Neutrophil (primary cell): ENCODE measurements around the gene ATP2B1.

Source experiments
- H3K27ac ChIP-seq: fragments of 200-600 bp; sonication (generic); 2 replicates; pipeline ENCODE4 v1.5.1; 2016; ENCODE audit warnings: mild to moderate bottlenecking, moderate library complexity
- H3K27me3 ChIP-seq: fragments of 200-600 bp; sonication (generic); 2 replicates; pipeline ENCODE4 v1.6.0; 2016; ENCODE audit warnings: mild to moderate bottlenecking
- H3K36me3 ChIP-seq: fragments of 200-600 bp; sonication (generic); 2 replicates; pipeline ENCODE4 v1.5.1; 2017
- H3K4me1 ChIP-seq, 2 experiments: fragments of 200-600 bp in 1 of 2; sonication (generic) in 1 of 2; 1 replicate in 1 of 2; 2 replicates in 1 of 2; pipeline versions ENCODE4 v1.5.1 to v1.6.1; 2013 to 2016; ENCODE audit warnings: low read depth in 1 of 2, low read length in 1 of 2, mild to moderate bottlenecking in 1 of 2, moderate library complexity in 1 of 2; ENCODE audit not compliant: control insufficient read depth in 1 of 2, insufficient read depth in 1 of 2
- H3K4me3 ChIP-seq, 2 experiments: fragments of 200-600 bp in 1 of 2; sonication (generic) in 1 of 2; 1 replicate in 1 of 2; 2 replicates in 1 of 2; pipeline ENCODE4 v1.5.1; 2013 to 2016; ENCODE audit warnings: low read depth in 1 of 2, low read length in 1 of 2, mild to moderate bottlenecking in 1 of 2, moderate library complexity in 1 of 2
- H3K9me3 ChIP-seq: fragments of 200-600 bp; sonication (generic); 2 replicates; pipeline ENCODE4 v1.5.1; 2016
- TF ChIP-seq, protein P1 (sequence below): fragments of 200-600 bp; sonication (generic); IDR thresholded peaks from 2 replicates; pipeline ENCODE4 v1.5.1; 2016; ENCODE audit warnings: antibody characterized with exemption

ATP2B1 gene

DNA sequence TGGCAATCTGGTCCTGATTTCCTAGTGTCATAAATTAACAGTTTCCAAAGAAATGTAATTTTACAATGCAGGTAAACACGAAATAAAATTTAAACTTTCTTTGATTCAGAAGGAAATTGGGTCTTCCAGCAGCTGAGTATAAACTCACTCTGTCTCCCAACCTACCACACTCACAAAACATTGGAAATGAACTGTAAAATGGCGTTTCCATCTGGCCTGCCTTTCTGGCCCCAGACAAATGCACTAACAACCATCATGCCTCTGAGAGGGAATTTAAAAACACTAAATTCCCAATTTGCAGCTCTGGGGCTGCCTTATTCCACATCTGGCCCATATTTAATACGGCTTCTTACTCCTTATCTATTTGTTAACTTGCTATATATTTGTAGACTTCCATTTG is 19.3 kb downstream of the ATP2B1 start:
- no peak overlapping the region for H3K27ac ChIP-seq
- no peak overlapping the region for H3K4me3 ChIP-seq
- no peaks in the 10 kb centered on the region for H3K9me3 ChIP-seq
- no peaks in the 10 kb centered on the region for H3K27me3 ChIP-seq
- no peaks in the 10 kb centered on the region for H3K4me1 ChIP-seq
- no peaks in the 10 kb centered on the region for H3K36me3 ChIP-seq
- TF ChIP-seq, protein P1, sequence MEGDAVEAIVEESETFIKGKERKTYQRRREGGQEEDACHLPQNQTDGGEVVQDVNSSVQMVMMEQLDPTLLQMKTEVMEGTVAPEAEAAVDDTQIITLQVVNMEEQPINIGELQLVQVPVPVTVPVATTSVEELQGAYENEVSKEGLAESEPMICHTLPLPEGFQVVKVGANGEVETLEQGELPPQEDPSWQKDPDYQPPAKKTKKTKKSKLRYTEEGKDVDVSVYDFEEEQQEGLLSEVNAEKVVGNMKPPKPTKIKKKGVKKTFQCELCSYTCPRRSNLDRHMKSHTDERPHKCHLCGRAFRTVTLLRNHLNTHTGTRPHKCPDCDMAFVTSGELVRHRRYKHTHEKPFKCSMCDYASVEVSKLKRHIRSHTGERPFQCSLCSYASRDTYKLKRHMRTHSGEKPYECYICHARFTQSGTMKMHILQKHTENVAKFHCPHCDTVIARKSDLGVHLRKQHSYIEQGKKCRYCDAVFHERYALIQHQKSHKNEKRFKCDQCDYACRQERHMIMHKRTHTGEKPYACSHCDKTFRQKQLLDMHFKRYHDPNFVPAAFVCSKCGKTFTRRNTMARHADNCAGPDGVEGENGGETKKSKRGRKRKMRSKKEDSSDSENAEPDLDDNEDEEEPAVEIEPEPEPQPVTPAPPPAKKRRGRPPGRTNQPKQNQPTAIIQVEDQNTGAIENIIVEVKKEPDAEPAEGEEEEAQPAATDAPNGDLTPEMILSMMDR: no peak

DNA sequence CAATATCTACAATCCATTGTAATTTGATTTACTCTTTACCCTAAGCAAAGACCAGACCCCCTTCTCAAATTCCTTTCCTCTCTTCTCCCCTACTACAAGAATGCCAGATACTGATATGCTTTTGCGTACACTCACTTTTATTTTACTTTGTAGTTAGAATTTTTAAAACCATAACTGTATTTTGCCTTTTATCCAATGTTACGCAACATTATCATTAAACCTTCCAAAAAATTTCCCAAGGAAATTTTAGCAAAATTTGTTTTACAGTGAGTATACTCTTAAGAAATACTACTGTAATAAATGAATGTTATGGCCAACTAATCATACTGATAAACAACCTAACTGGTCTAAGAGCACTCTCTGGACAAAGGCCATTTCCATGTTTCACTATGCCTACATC is 22.3 kb downstream of the ATP2B1 start:
- H3K27me3 ChIP-seq: no peaks in the 10 kb centered on the region
- H3K36me3 ChIP-seq: no peaks in the 10 kb centered on the region
- no peak overlapping the region for H3K27ac ChIP-seq
- no peaks in the 10 kb centered on the region for H3K9me3 ChIP-seq
- TF ChIP-seq, protein P1: no peak
- no peak overlapping the region for H3K4me3 ChIP-seq
- H3K4me1 ChIP-seq: no peaks in the 10 kb centered on the region

DNA sequence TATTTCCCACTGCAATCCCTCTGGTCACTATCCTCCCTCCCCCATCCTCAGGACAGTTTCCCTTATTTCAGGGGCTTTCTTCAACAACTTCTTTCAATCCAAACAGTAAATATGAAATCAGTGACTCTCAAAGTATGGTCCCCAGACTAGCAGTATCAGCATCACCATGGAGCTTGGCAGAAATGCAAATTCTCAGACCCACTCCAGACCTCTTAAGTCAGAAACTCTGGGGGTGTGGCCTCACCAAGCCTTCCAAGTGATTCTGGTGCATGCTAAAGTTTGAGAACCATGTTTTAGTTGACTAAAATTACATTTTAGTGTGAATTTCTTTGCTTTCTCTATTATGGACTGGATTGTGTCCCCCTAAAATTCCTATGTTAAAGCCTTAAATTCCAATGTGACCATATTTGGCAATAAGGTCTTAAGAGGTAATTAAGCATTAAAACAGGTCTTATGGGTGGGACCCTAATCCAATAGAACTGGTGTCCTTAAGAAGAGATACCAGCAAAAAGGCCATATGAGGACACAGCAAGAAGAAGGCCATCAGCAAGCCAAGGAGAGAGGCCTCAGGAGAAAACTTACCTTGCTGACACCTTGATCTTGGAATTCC is 23.2 kb downstream of the ATP2B1 start:
- Histone ChIP-seq H3K27me3 (no peaks in the 10 kb centered on the region), H3K36me3 (no peaks in the 10 kb centered on the region), H3K4me1 (no peaks in the 10 kb centered on the region), H3K4me3 (no peak overlapping the region), H3K9me3 (no peaks in the 10 kb centered on the region), H3K27ac (peak overlapping the region; percentile 5)
- TF ChIP-seq, protein P1: no peak

DNA sequence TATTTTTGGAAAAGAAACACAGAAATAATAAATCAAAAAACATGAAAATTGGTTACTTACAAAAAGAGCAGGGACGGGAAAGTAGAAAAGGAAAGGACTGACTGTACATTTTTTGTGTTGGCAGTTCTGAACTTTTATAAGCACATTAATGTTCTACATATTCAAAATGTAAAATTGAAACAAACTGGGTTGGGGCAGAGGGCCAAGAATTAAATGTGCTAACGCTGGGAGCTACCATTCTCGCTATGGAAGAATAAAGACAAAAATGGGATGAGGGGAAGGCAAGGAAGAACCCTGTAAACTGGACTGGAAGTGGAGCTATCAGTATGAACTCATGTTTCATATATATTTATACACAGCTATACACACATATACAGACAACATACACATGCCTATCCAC is 24.5 kb downstream of the ATP2B1 start:
- TF ChIP-seq, protein P1: no peak
- H3K36me3 ChIP-seq: no peaks in the 10 kb centered on the region
- H3K4me3 ChIP-seq: no peak overlapping the region
- H3K4me1 ChIP-seq: no peaks in the 10 kb centered on the region
- H3K27ac ChIP-seq: no peak overlapping the region
- no peaks in the 10 kb centered on the region for H3K27me3 ChIP-seq
- H3K9me3 ChIP-seq: no peaks in the 10 kb centered on the region

DNA sequence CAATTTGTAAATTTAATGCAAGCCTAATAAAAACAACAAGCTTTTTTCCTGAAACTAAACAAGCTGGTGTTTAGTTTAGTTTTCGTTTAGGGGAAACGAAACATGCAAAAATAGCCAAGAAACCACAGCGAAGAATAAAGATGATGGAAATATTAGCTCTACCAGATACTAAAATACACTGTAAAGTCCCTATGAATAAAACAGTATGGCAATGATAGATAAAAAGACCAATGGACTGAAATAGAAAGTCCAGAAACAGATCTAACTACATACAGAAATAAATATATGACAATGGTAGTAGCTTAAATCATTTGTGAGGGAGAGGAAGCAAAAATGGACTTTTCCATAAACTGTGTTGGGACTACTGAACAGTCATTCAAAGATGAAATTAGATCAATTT is 26.4 kb downstream of the ATP2B1 start:
- Histone ChIP-seq H3K27ac (no peak overlapping the region), H3K4me3 (no peak overlapping the region), H3K4me1 (no peaks in the 10 kb centered on the region), H3K27me3 (no peaks in the 10 kb centered on the region), H3K36me3 (no peaks in the 10 kb centered on the region), H3K9me3 (no peaks in the 10 kb centered on the region)
- TF ChIP-seq, protein P1: no peak

DNA sequence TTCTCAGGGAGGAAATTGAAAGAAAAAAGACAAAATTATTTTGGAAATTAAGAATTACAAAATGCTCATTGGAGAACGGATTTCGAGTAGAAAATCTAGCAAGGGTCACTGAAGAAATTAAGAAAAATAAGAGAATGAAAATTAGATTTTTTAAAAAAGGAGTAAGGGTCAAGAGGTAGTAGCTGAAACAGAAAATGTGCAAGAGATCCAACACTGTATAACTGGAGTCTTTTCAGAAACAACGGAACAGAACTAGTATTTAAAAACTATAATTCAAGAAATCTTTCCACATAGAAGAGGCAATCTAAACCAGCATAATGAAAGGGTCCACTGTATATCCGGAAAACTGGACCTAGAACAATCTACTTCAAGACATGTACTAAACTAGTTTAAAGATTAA is 28.2 kb downstream of the ATP2B1 start:
- Histone ChIP-seq H3K4me3 (no peak overlapping the region), H3K36me3 (no peaks in the 10 kb centered on the region), H3K27me3 (no peaks in the 10 kb centered on the region), H3K9me3 (no peaks in the 10 kb centered on the region), H3K27ac (no peak overlapping the region), H3K4me1 (no peaks in the 10 kb centered on the region)
- TF ChIP-seq, protein P1: no peak
